ENCODE results near the gene POLR3A. TPM values are rescaled to one million over a fixed set of nuclear protein-coding genes. Genes with fewer than 3 reads are reported as not detected.

Gene POLR3A
- total RNA-seq, 1 donor from 2014 or later, result 13.7 TPM

DNA sequence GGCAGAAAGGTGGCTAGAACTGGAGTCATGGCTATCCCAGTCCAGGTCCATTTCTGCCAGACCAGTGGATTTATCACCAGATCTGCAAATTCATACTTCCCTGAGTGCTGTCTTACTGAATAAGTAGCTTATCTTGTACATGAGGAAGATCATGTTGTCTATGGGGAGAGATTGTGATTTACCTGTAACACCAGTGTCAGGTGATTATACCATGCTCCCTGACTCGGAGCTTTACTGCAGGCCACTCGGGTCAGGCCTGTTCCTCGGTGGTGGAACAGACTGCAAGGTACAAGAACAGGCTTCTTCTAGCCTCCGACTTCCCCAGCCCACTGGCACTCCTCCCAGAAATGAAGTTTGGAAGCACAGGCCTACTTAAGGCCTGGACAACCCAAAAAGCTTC lies 60.2 kb downstream of the POLR3A start:
- TF ChIP-seq CTCF (IDR thresholded peaks at IDR 0.05), result no peak
- Histone ChIP-seq H3K4me3 (no peak overlapping the region), H3K36me3 (no peaks in the 10 kb centered on the region), H3K4me1 (peaks cover 12% of the 10 kb centered on the region), H3K27me3 (no peaks in the 10 kb centered on the region), H3K9me3 (no peaks in the 10 kb centered on the region), H3K27ac (no peak overlapping the region)
- intact Hi-C loops (cut with DNase I), result no loop called here
- ATAC-seq, result no peak
- DNase-seq, result no peak

GRCh38 chr10:77967611-77968022 lies 61.7 kb downstream of the POLR3A start:
- Histone ChIP-seq H3K36me3 (no peaks in the 10 kb centered on the region), H3K27ac (no peak overlapping the region), H3K4me3 (no peak overlapping the region), H3K4me1 (peaks cover 12% of the 10 kb centered on the region), H3K27me3 (no peaks in the 10 kb centered on the region), H3K9me3 (no peaks in the 10 kb centered on the region)
- DNase-seq (no peak), ATAC-seq (no peak)
- no peak for TF ChIP-seq CTCF (IDR thresholded peaks at IDR 0.05)
- intact Hi-C loops (cut with DNase I), result no loop called here

GRCh38 chr10:77965294-77965693 lies 64.0 kb downstream of the POLR3A start:
- ATAC-seq (no peak), DNase-seq (no peak)
- H3K27ac ChIP-seq, result no peak overlapping the region
- no peak for TF ChIP-seq CTCF (IDR thresholded peaks at IDR 0.05)
- intact Hi-C loops (cut with DNase I), result no loop called here
- no peaks in the 10 kb centered on the region for H3K27me3 ChIP-seq
- no peak overlapping the region for H3K4me3 ChIP-seq
- no peaks in the 10 kb centered on the region for H3K4me1 ChIP-seq
- no peaks in the 10 kb centered on the region for H3K36me3 ChIP-seq
- no peaks in the 10 kb centered on the region for H3K9me3 ChIP-seq

GRCh38 chr10:77964811-77965210 lies 64.5 kb downstream of the POLR3A start:
- Histone ChIP-seq H3K9me3 (no peaks in the 10 kb centered on the region), H3K27ac (no peak overlapping the region), H3K4me1 (no peaks in the 10 kb centered on the region), H3K27me3 (no peaks in the 10 kb centered on the region), H3K4me3 (no peak overlapping the region), H3K36me3 (no peaks in the 10 kb centered on the region)
- ATAC-seq (no peak), DNase-seq (no peak)
- intact Hi-C loops (cut with DNase I), result no loop called here
- TF ChIP-seq CTCF (IDR thresholded peaks at IDR 0.05), result no peak

- Histone ChIP-seq H3K36me3 (no peaks in the 10 kb centered on the region), H3K27me3 (no peaks in the 10 kb centered on the region), H3K4me3 (no peak overlapping the region), H3K4me1 (no peaks in the 10 kb centered on the region), H3K9me3 (no peaks in the 10 kb centered on the region), H3K27ac (no peak overlapping the region)
- no peak for TF ChIP-seq CTCF (IDR thresholded peaks at IDR 0.05)
- intact Hi-C loops (cut with DNase I), result no loop called here
- ATAC-seq (no peak), DNase-seq (no peak)
Observed at GRCh38 chr10:77963901-77964300, 65.4 kb downstream of the POLR3A start.
